ENCODE measurements around the gene MSI2.

- no peak for TF ChIP-seq CTCF (IDR thresholded peaks at IDR 0.05)
- TF ChIP-seq EZH2 (IDR thresholded peaks at IDR 0.05; ENCODE audit: borderline replicate concordance, insufficient read depth, low read depth, low read length, poor library complexity, severe bottlenecking) = no peak
Observed at GRCh38 chr17:57328109-57328882, 72.0 kb downstream of the MSI2 start.

Measured in B cell (primary cell).